ENCODE measurements around the gene GDPD1. TPM values are rescaled to one million over a fixed set of nuclear protein-coding genes. Genes with fewer than 3 reads are reported as not detected.

Gene GDPD1
- total and polyA plus RNA-seq, 9 of the 15 experiments (the other 6 are each of a cell fraction or from before 2014, with no cell fraction given), result 5.7 to 15.2 (median 9.3) TPM

GRCh38 chr17:59299400-59300092 lies 79.2 kb downstream of the GDPD1 start (continued):
- TF ChIP-seq PBX2 (CRISPR knock-in tag; IDR thresholded peaks at IDR 0.05; ENCODE audit: low read depth) (no peak), PBX2 (tag; conservative IDR thresholded peaks at IDR 0.05; ENCODE audit: low read depth) (no peak), ZBTB17 (CRISPR knock-in tag; IDR thresholded peaks at IDR 0.05) (no peak), RUNX1 (IDR thresholded peaks at IDR 0.05; ENCODE audit: low read depth) (no peak), TCF3 (CRISPR knock-in tag; IDR thresholded peaks at IDR 0.05) (no peak), KLF1 (tag; IDR thresholded peaks at IDR 0.05) (no peak), TCFL5 (CRISPR knock-in tag; conservative IDR thresholded peaks at IDR 0.05) (no peak), NR4A1 (CRISPR knock-in tag; IDR thresholded peaks at IDR 0.05) (no peak), NR4A1 (tag; IDR thresholded peaks at IDR 0.05) (no peak)
- TF ChIP-seq, protein P1, sequence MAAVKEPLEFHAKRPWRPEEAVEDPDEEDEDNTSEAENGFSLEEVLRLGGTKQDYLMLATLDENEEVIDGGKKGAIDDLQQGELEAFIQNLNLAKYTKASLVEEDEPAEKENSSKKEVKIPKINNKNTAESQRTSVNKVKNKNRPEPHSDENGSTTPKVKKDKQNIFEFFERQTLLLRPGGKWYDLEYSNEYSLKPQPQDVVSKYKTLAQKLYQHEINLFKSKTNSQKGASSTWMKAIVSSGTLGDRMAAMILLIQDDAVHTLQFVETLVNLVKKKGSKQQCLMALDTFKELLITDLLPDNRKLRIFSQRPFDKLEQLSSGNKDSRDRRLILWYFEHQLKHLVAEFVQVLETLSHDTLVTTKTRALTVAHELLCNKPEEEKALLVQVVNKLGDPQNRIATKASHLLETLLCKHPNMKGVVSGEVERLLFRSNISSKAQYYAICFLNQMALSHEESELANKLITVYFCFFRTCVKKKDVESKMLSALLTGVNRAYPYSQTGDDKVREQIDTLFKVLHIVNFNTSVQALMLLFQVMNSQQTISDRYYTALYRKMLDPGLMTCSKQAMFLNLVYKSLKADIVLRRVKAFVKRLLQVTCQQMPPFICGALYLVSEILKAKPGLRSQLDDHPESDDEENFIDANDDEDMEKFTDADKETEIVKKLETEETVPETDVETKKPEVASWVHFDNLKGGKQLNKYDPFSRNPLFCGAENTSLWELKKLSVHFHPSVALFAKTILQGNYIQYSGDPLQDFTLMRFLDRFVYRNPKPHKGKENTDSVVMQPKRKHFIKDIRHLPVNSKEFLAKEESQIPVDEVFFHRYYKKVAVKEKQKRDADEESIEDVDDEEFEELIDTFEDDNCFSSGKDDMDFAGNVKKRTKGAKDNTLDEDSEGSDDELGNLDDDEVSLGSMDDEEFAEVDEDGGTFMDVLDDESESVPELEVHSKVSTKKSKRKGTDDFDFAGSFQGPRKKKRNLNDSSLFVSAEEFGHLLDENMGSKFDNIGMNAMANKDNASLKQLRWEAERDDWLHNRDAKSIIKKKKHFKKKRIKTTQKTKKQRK (IDR thresholded peaks at IDR 0.05; ENCODE audit: borderline replicate concordance, low read depth, low read length), result no peak

Measured in K562 (cell line).